Endothelial cell of umbilical vein (primary cell): ENCODE results near the gene CHKB. TPM values are rescaled to one million over a fixed set of nuclear protein-coding genes. Genes with fewer than 3 reads are reported as not detected.

Experiments
- BruUV-seq: library from RNA; stranded (reverse); fragments of 400-500 nt; replicated peaks from 2 replicates; lab custom pipeline; 2021; lab: Mats Ljungman, UMichigan
- CTCF ChIA-PET: fragments of 300-600, 350-600 bp; sonication (Branson Sonifier 250); formaldehyde crosslinking; loops from one replicate; lab custom pipeline; 2021; ENCODE audit warnings: antibody characterized with exemption, inconsistent platforms; lab: Charles Lee
- POLR2A ChIA-PET: fragments of 300-600, 350-600 bp; sonication (Branson Sonifier 250); formaldehyde crosslinking; loops from one replicate; lab custom pipeline; 2021; ENCODE audit warnings: antibody characterized with exemption, inconsistent platforms; lab: Charles Lee
- DNase-seq: peaks from one replicate; pipeline ENCODE4 v3.0.0-alpha.2; 2011; ENCODE audit warnings: low read depth, low spot score
- FAIRE-seq: peaks from 2 replicates; lab custom pipeline; 2011; peaks lifted over from hg19 to GRCh38; lab: Jason Lieb, UNC
- H2AFZ ChIP-seq: 2 replicates; pipeline ENCODE4 v1.6.0; 2012; ENCODE audit warnings: low read depth, low read length, control low read depth, inconsistent platforms
- H3K27ac ChIP-seq: 2 replicates; pipeline ENCODE4 v1.5.1; 2011; ENCODE audit warnings: low read depth, mild to moderate bottlenecking, control low read depth, low read length, moderate library complexity; ENCODE audit not compliant: insufficient read depth
- H3K27me3 ChIP-seq, 2 experiments: 2 replicates each; pipeline versions ENCODE4 v1.6.0 to v1.6.1; 2011; ENCODE audit warnings: low read length in 2 of 2, mixed read lengths in 1 of 2; ENCODE audit not compliant: control insufficient read depth in 2 of 2, insufficient read depth in 2 of 2
- H3K36me3 ChIP-seq, 2 experiments: 2 replicates in 1 of 2; 3 replicates in 1 of 2; pipeline ENCODE4 v1.5.1; 2011; ENCODE audit warnings: low read length in 2 of 2, mild to moderate bottlenecking in 1 of 2, moderate library complexity in 1 of 2; ENCODE audit not compliant: control insufficient read depth in 2 of 2, insufficient read depth in 2 of 2; ENCODE audit errors: extremely low read depth in 1 of 2
- H3K4me1 ChIP-seq: 3 replicates; pipeline ENCODE4 v1.5.1; 2011; ENCODE audit warnings: mild to moderate bottlenecking, low read length; ENCODE audit not compliant: control insufficient read depth, insufficient read depth; ENCODE audit errors: extremely low read depth
- H3K4me2 ChIP-seq: 2 replicates; pipeline ENCODE4 v1.6.1; 2011; ENCODE audit warnings: low read length, control low read depth, mixed read lengths; ENCODE audit not compliant: insufficient read depth
- H3K4me3 ChIP-seq, 3 experiments: fragments of 200-600 bp in 1 of 3; sonication (generic), shearing (Covaris generic) in 1 of 3; replicated peaks in 1 of 3; 2 replicates each; pipeline ENCODE4 v1.5.1; 2011 to 2016; ENCODE audit warnings: control low read depth in 3 of 3, low read length in 3 of 3, mild to moderate bottlenecking in 2 of 3, inconsistent platforms in 1 of 3, low read depth in 1 of 3, moderate library complexity in 1 of 3; ENCODE audit not compliant: insufficient read depth in 1 of 3
- H3K79me2 ChIP-seq: 2 replicates; pipeline ENCODE4 v1.6.0; 2012; ENCODE audit warnings: low read length, inconsistent platforms; ENCODE audit not compliant: control insufficient read depth, insufficient read depth
- H3K9ac ChIP-seq: replicated peaks from 2 replicates; pipeline ENCODE3; 2011; ENCODE audit warnings: low read length, control low read depth; ENCODE audit not compliant: insufficient read depth; ENCODE audit errors: extremely low read depth
- H3K9me1 ChIP-seq: replicated peaks from 3 replicates; pipeline ENCODE4 v1.6.0; 2011; ENCODE audit warnings: mild to moderate bottlenecking, low read length; ENCODE audit not compliant: control insufficient read depth, insufficient read depth; ENCODE audit errors: extremely low read depth
- H3K9me3 ChIP-seq: replicated peaks from 2 replicates; pipeline ENCODE4 v1.5.1; 2012; ENCODE audit warnings: low read length, inconsistent platforms; ENCODE audit not compliant: control insufficient read depth, insufficient read depth
- H4K20me1 ChIP-seq: replicated peaks from 2 replicates; pipeline ENCODE3; 2011; ENCODE audit warnings: mild to moderate bottlenecking, low read length; ENCODE audit not compliant: control insufficient read depth, insufficient read depth; ENCODE audit errors: extremely low read depth
- CTCF ChIP-seq, 2 donors: IDR thresholded peaks; 1 replicate in 1 of 2; 2 replicates in 1 of 2; pipeline ENCODE4 v1.5.1; 2011; ENCODE audit warnings: low read length in 2 of 2, mild to moderate bottlenecking in 2 of 2, moderate library complexity in 2 of 2, control low read depth in 1 of 2, inconsistent platforms in 1 of 2, low read depth in 1 of 2; ENCODE audit not compliant: insufficient read depth in 1 of 2; ENCODE audit errors: extremely low read depth in 1 of 2
- EZH2 ChIP-seq: IDR thresholded peaks from 2 replicates; pipeline ENCODE4 v1.6.1; 2012; ENCODE audit warnings: borderline replicate concordance, low read depth, mild to moderate bottlenecking, moderate library complexity, low read length, inconsistent platforms; ENCODE audit not compliant: severe bottlenecking
- FOS ChIP-seq: IDR thresholded peaks from 2 replicates; pipeline ENCODE4 v1.6.1; 2011; ENCODE audit warnings: mild to moderate bottlenecking, low read length, moderate library complexity, borderline replicate concordance; ENCODE audit not compliant: insufficient read depth
- GATA2 ChIP-seq: IDR thresholded peaks from 2 replicates; pipeline ENCODE4 v1.7.0; 2011; ENCODE audit warnings: low read depth, mild to moderate bottlenecking, moderate library complexity, mixed read lengths, low read length; ENCODE audit not compliant: insufficient read length, insufficient read depth
- JUN ChIP-seq: IDR thresholded peaks from 2 replicates; pipeline ENCODE4 v1.6.1; 2011; ENCODE audit warnings: borderline replicate concordance, low read depth; ENCODE audit not compliant: insufficient read length, insufficient read depth
- MAX ChIP-seq: IDR thresholded peaks from 2 replicates; pipeline ENCODE4 v1.6.1; 2011; ENCODE audit not compliant: insufficient read depth, insufficient read length
- MYC ChIP-seq: IDR thresholded peaks from one replicate; pipeline ENCODE4 v1.6.1; 2011; ENCODE audit warnings: mild to moderate bottlenecking, low read depth, low read length
- POLR2A ChIP-seq: IDR thresholded peaks from 2 replicates; pipeline ENCODE4 v1.6.1; 2012; ENCODE audit warnings: low read depth, mild to moderate bottlenecking, control low read depth, low read length
- POLR2AphosphoS5 ChIP-seq: IDR thresholded peaks from 2 replicates; pipeline ENCODE4 v1.6.1; 2012; ENCODE audit warnings: low read depth, mild to moderate bottlenecking, control low read depth, low read length, moderate library complexity; ENCODE audit not compliant: insufficient read depth
- dilution Hi-C: fragments of 300-500 bp; cut with MboI; formaldehyde crosslinking; loops from one replicate; pipeline ENCODE4 v1.15.0; 2019; ENCODE audit warnings: low sequenced_read_pairs; ENCODE audit not compliant: extremely low pct_ligation_motif_present
- intact Hi-C: fragments of 100-400 bp; cut with micrococcal nuclease; formaldehyde crosslinking; loops from one replicate; pipeline ENCODE4 v1.10.0; 2022
- polyA plus RNA-seq, 4 experiments: library from polyadenylated mRNA; depleted of rRNA in 3 of 4; stranded (reverse) in 3 of 4; unstranded in 1 of 4; fragments of >200 nt; gene quantifications; 2 replicates each; pipeline versions ENCODE4 v1.2.1 to v1.2.3, GENCODE V29; 2011 to 2012; ENCODE audit warnings: missing spikeins in 1 of 4
- total RNA-seq: library from RNA; stranded (reverse); gene quantifications from 2 replicates; pipeline ENCODE4 v1.2.3, GENCODE V29; 2021

The CHKB gene
- total and polyA plus RNA-seq, 2 donors (not counting 3 experiments of a cell fraction or from before 2014, with no cell fraction given) = 62.4 to 70.6 TPM

- no TSS peak for BruUV-seq
- CTCF ChIA-PET = interaction anchor here (1.0 to 5.2 kb wide), 7 partner anchors 9 to 120 kb away, joined by 4 to 91 read pairs (median 8); partner anchors contain the start of gene SYCE3
- Histone ChIP-seq H3K79me2 (no peaks in the 10 kb centered on the region), H3K9me3 (no peaks in the 10 kb centered on the region), H3K4me1 (no peaks in the 10 kb centered on the region), H3K9ac (no peak overlapping the region), H4K20me1 (no peaks in the 10 kb centered on the region), H3K9me1 (no peaks in the 10 kb centered on the region), H3K27me3 (no peaks in the 10 kb centered on the region), H3K36me3 (peaks cover 0 to 4% of the 10 kb centered on the region in 2 experiments), H3K4me3 (no peak overlapping the region), H3K4me2 (no peak overlapping the region), H2AFZ (no peak overlapping the region), H3K27ac (no peak overlapping the region)
- intact Hi-C loops = no loop called here
- TF ChIP-seq POLR2AphosphoS5 (no peak), JUN (no peak)
- DNase-seq (no peak), FAIRE-seq (no peak)
- dilution Hi-C loops = no loop called here
- POLR2A ChIA-PET = no interaction called here
Observed at GRCh38 chr22:50574383-50574755, 8.3 kb downstream of the CHKB start.

- no TSS peak for BruUV-seq
- dilution Hi-C loops (no loop called here), intact Hi-C loops (no loop called here)
- no peaks in the 10 kb centered on the region for H3K27me3 ChIP-seq
- no peaks in the 10 kb centered on the region for H3K4me1 ChIP-seq
- no peaks in the 10 kb centered on the region for H3K9me3 ChIP-seq
- FAIRE-seq = no peak
- no peaks in the 10 kb centered on the region for H4K20me1 ChIP-seq
- H3K9me1 ChIP-seq = no peaks in the 10 kb centered on the region
- no peaks in the 10 kb centered on the region for H3K36me3 ChIP-seq
- no peak overlapping the region for H3K4me2 ChIP-seq
- H3K27ac ChIP-seq = no peak overlapping the region
- H3K9ac ChIP-seq = no peak overlapping the region
- DNase-seq = no peak
- no peak for TF ChIP-seq GATA2
- TF ChIP-seq FOS = no peak
- no peak for TF ChIP-seq CTCF (IDR thresholded peaks at IDR 0.05; ENCODE audit: extremely low read depth in 1 of 2, insufficient read depth in 1 of 2, low read depth in 1 of 2, low read length in 2 of 2)
- TF ChIP-seq MYC = no peak
- TF ChIP-seq JUN = no peak
- no peak for TF ChIP-seq POLR2AphosphoS5
- TF ChIP-seq EZH2 = no peak
- TF ChIP-seq POLR2A = no peak
- TF ChIP-seq MAX = no peak
- no peaks in the 10 kb centered on the region for H3K79me2 ChIP-seq
- no peak overlapping the region for H3K4me3 ChIP-seq
- H2AFZ ChIP-seq = no peak overlapping the region
- ChIA-PET CTCF (interaction anchor here (1.0 to 5.2 kb wide), 6 partner anchors 11 to 118 kb away, joined by 5 to 91 read pairs (median 8); partner anchors contain the start of gene SYCE3), POLR2A (no interaction called here)
Observed at GRCh38 chr22:50573491-50574382, 8.9 kb downstream of the CHKB start.
